Brain microvascular endothelial cell (primary cell): Measurements from ENCODE around the gene IPMK.

ENCODE experiments used
- DNase-seq: peaks from one replicate; pipeline ENCODE4 v3.0.0-alpha.2; 2020
- H3K27ac ChIP-seq: fragments of 250-450 bp; sonication (Bioruptor Pico); 2 replicates; pipeline ENCODE4 v1.5.1; 2020; ENCODE audit warnings: mild to moderate bottlenecking, moderate library complexity
- H3K27me3 ChIP-seq: fragments of 250-450 bp; sonication (Bioruptor Pico); replicated peaks from 2 replicates; pipeline ENCODE4 v1.5.1; 2020; ENCODE audit warnings: mild to moderate bottlenecking
- H3K36me3 ChIP-seq: fragments of 250-450 bp; sonication (Bioruptor Pico); replicated peaks from 2 replicates; pipeline ENCODE4 v1.5.1; 2020; ENCODE audit warnings: mild to moderate bottlenecking
- H3K4me3 ChIP-seq: 2 replicates; pipeline ENCODE4 v1.5.1; 2011; ENCODE audit warnings: low read depth, mild to moderate bottlenecking, control low read depth, low read length, moderate library complexity
- in situ Hi-C: cut with HindIII; loops from 2 replicates; pipeline ENCODE4 v1.10.0; 2017; ENCODE audit warnings: low sequenced_read_pairs, low pct_ligation_motif_present
- TF ChIP-seq, protein P1 (sequence below): IDR thresholded peaks from 2 replicates; pipeline ENCODE4 v1.5.1; 2011; ENCODE audit warnings: low read depth, mild to moderate bottlenecking, moderate library complexity, low read length, control low read depth, inconsistent platforms; ENCODE audit errors: missing control alignments

The IPMK gene

DNA sequence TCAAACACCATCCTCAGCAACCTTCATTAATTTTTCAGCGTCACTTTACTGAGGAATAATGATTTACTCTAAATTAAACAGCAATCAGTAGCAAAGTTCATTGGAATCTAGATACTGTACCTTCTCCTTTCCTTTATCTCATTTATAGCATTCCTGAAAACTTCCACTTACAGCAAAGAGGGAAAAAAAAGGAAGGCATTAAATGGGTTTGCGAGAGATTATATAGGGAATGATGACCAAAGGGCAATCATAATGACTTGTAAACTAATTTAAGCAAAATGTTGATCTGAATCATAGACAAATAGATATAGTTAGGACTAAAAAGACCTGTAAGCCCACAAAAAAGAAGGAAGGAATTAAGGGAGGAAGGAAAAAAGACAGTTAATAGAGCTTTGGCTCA, 42.0 kb downstream of the IPMK start:
- in situ Hi-C loops: no loop called here
- no peaks in the 10 kb centered on the region for H3K27me3 ChIP-seq
- no peak overlapping the region for H3K4me3 ChIP-seq
- H3K27ac ChIP-seq: no peak overlapping the region
- TF ChIP-seq, protein P1, sequence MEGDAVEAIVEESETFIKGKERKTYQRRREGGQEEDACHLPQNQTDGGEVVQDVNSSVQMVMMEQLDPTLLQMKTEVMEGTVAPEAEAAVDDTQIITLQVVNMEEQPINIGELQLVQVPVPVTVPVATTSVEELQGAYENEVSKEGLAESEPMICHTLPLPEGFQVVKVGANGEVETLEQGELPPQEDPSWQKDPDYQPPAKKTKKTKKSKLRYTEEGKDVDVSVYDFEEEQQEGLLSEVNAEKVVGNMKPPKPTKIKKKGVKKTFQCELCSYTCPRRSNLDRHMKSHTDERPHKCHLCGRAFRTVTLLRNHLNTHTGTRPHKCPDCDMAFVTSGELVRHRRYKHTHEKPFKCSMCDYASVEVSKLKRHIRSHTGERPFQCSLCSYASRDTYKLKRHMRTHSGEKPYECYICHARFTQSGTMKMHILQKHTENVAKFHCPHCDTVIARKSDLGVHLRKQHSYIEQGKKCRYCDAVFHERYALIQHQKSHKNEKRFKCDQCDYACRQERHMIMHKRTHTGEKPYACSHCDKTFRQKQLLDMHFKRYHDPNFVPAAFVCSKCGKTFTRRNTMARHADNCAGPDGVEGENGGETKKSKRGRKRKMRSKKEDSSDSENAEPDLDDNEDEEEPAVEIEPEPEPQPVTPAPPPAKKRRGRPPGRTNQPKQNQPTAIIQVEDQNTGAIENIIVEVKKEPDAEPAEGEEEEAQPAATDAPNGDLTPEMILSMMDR: no peak
- H3K36me3 ChIP-seq: peaks cover 2% of the 10 kb centered on the region
- no peak for DNase-seq

DNA sequence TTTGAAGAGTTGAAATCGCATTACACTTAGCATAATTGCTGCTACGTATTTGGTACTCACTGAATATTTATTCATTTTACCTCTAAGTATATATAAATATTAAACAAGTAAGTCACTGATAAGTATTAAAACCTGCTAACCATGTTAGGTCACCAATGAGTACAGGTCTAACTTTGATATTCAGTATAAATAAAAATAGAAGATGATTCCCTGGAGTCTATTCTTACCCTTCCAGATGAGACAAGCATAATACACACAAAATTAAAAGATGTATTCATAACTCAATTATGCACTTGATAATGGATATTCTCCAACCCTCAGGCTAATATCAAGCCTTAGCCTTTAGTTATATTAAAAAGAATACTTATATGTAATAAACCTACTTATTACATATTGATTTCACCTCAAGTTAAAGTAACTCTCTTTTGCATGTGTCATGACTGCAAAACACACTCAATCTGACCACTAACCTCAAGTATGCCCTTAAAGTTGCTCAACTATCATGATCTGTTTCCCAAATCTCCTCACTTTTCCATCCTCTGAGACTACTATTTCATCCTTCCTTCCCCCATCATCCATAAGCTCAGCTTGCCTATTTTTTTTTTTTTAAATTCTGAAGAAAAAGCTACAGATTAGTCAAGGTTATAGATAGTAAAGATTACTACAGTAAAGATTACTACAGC, 46.8 kb downstream of the IPMK start:
- Histone ChIP-seq H3K27me3 (no peaks in the 10 kb centered on the region), H3K36me3 (no peaks in the 10 kb centered on the region), H3K4me3 (no peak overlapping the region), H3K27ac (no peak overlapping the region)
- in situ Hi-C loops: no loop called here
- TF ChIP-seq, protein P1: no peak
- peak; percentile 24 for DNase-seq

DNA sequence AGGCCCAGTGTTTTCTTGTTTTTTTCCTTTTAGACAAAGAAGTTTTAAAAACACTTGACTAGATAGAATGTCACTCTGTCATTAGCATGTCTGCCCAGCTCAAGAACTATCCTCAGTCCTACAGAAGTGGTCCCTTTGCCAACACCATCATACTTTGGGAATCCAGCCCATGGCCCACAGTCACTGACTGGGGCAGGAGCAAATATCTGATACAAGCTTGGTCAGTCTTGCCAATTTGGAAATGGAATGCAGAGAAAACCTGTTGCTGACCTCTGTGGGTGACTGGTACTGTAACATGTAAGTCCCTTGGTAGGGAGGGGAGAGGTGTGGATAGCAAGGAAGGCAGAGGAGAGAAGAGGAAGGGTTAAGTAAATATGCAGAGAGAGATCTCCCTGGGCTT, 47.8 kb downstream of the IPMK start:
- H3K4me3 ChIP-seq: no peak overlapping the region
- in situ Hi-C loops: no loop called here
- no peak for DNase-seq
- no peaks in the 10 kb centered on the region for H3K36me3 ChIP-seq
- no peaks in the 10 kb centered on the region for H3K27me3 ChIP-seq
- TF ChIP-seq, protein P1: no peak
- H3K27ac ChIP-seq: no peak overlapping the region

DNA sequence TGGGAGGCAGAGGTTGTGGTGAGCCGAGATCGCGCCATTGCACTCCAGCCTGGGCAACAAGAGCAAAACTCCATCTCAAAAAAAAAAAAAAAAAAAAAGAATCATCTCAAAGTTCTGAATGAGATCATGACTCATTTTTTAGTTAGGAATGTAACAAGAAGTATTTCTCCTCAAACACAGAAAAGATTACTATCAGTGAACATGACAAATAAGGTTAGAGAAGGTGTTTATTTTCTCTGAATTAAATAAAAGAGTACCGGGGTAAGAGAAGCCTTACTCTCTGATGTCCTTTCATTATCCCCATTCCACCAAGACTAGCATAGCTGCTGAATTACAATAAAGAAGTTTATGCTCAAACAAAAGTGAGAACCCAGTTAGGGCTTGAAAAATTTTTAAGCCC, 50.1 kb downstream of the IPMK start:
- Histone ChIP-seq H3K36me3 (no peaks in the 10 kb centered on the region), H3K27ac (no peak overlapping the region), H3K4me3 (no peak overlapping the region), H3K27me3 (no peaks in the 10 kb centered on the region)
- DNase-seq: no peak
- TF ChIP-seq, protein P1: no peak
- in situ Hi-C loops: no loop called here

DNA sequence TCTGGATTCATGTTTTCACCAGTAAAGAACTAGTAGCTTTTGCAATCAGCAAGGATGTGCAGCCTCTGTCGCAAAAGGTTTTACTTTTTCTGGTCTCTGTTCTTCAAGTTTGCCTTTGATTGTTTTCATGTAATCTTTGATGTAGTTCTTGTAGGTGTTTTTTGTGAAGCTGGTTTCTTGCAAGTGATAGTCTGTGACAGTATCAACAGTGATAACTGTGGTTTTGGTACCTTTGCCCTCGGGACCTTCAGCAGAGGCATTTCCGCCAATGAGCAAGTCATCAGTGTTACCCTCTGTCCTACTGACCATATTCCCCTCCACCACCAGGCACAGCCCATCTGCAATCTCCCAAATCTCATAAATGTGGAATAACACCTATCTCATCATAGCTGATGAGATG, 55.1 kb downstream of the IPMK start:
- in situ Hi-C loops: no loop called here
- DNase-seq: no peak
- no peak overlapping the region for H3K27ac ChIP-seq
- peaks cover 2% of the 10 kb centered on the region for H3K36me3 ChIP-seq
- H3K27me3 ChIP-seq: no peaks in the 10 kb centered on the region
- H3K4me3 ChIP-seq: no peak overlapping the region
- TF ChIP-seq, protein P1: no peak

DNA sequence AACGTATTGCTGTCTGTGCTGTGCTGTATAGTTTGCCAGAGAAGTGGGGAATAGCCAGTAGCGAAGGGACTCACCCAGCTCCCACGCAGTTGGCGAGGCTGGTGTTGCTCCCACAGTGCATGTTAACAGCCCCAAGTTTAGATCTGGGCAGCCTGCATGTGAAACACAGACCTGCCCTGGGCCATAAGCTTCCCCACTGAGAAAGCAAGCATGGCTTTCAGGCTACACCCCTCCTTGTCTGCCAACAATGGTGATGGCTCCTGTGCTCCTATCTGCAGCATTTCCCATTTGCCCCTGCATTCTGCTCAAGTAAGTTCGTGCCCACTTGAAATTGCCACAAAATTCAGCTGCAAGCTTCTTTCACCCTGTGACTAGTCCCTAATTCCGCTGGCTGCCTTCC, 57.5 kb downstream of the IPMK start:
- H3K36me3 ChIP-seq: peaks cover 2% of the 10 kb centered on the region
- TF ChIP-seq, protein P1: no peak
- no peak for DNase-seq
- H3K27me3 ChIP-seq: no peaks in the 10 kb centered on the region
- in situ Hi-C loops: no loop called here
- H3K4me3 ChIP-seq: no peak overlapping the region
- no peak overlapping the region for H3K27ac ChIP-seq
